Keratinocyte (primary cell): ENCODE results near the gene ZNF428. TPM values are rescaled to one million over a fixed set of nuclear protein-coding genes. Genes with fewer than 3 reads are reported as not detected.

Experiments used
- DNase-seq: peaks from one replicate; pipeline ENCODE4 v3.0.0-alpha.2; 2011; ENCODE audit warnings: low read depth, missing footprints, low spot score
- FAIRE-seq: peaks from 2 replicates; lab custom pipeline; 2011; peaks lifted over from hg19 to GRCh38; lab: Jason Lieb, UNC
- H2AFZ ChIP-seq: 2 replicates; pipeline ENCODE4 v1.6.0; 2012; ENCODE audit warnings: low read length, control low read depth, inconsistent platforms; ENCODE audit not compliant: control insufficient read depth
- H3K27ac ChIP-seq: 2 replicates; pipeline ENCODE4 v1.5.1; 2011; ENCODE audit warnings: low read length; ENCODE audit not compliant: control insufficient read depth, insufficient read depth
- H3K27me3 ChIP-seq: 3 replicates; pipeline ENCODE4 v1.6.0; 2011; ENCODE audit warnings: low read length; ENCODE audit not compliant: control insufficient read depth, insufficient read depth; ENCODE audit errors: extremely low read depth
- H3K36me3 ChIP-seq, 2 experiments: 2 replicates in 1 of 2; 3 replicates in 1 of 2; pipeline ENCODE4 v1.5.1; 2011; ENCODE audit warnings: low read length in 2 of 2, mild to moderate bottlenecking in 1 of 2; ENCODE audit not compliant: control insufficient read depth in 2 of 2, insufficient read depth in 2 of 2; ENCODE audit errors: extremely low read depth in 1 of 2
- H3K4me1 ChIP-seq: 3 replicates; pipeline ENCODE4 v1.5.1; 2011; ENCODE audit warnings: low read length; ENCODE audit not compliant: control insufficient read depth, insufficient read depth; ENCODE audit errors: extremely low read depth
- H3K4me2 ChIP-seq: 3 replicates; pipeline ENCODE4 v1.6.0; 2011; ENCODE audit warnings: low read depth, low read length; ENCODE audit not compliant: control insufficient read depth, insufficient read depth; ENCODE audit errors: extremely low read depth
- H3K4me3 ChIP-seq, 3 experiments: fragments of 200-600 bp in 1 of 3; sonication (generic) in 1 of 3; 2 replicates in 2 of 3; 3 replicates in 1 of 3; pipeline ENCODE4 v1.5.1; 2011 to 2016; ENCODE audit warnings: low read length in 3 of 3, mild to moderate bottlenecking in 3 of 3, control low read depth in 2 of 3, inconsistent platforms in 1 of 3, low read depth in 1 of 3, mixed read lengths in 1 of 3, mixed run types in 1 of 3, moderate library complexity in 1 of 3; ENCODE audit not compliant: control insufficient read depth in 2 of 3, insufficient read depth in 2 of 3; ENCODE audit errors: extremely low read depth in 1 of 3
- H3K79me2 ChIP-seq: 2 replicates; pipeline ENCODE4 v1.6.0; 2012; ENCODE audit warnings: low read length; ENCODE audit not compliant: control insufficient read depth, insufficient read depth
- H3K9ac ChIP-seq: 3 replicates; pipeline ENCODE4 v1.6.0; 2011; ENCODE audit warnings: low read length; ENCODE audit not compliant: control insufficient read depth, insufficient read depth; ENCODE audit errors: extremely low read depth
- H3K9me1 ChIP-seq: 3 replicates; pipeline ENCODE4 v1.6.0; 2011; ENCODE audit warnings: low read length; ENCODE audit not compliant: control insufficient read depth, insufficient read depth; ENCODE audit errors: extremely low read depth
- H3K9me3 ChIP-seq: 2 replicates; pipeline ENCODE4 v1.5.1; 2012; ENCODE audit warnings: low read depth, low read length; ENCODE audit not compliant: control insufficient read depth
- H4K20me1 ChIP-seq: 3 replicates; pipeline ENCODE4 v1.6.0; 2011; ENCODE audit warnings: low read length; ENCODE audit not compliant: control insufficient read depth, insufficient read depth; ENCODE audit errors: extremely low read depth
- CTCF ChIP-seq, 3 experiments: IDR thresholded peaks in 1 of 3; conservative IDR thresholded peaks in 1 of 3; optimal IDR thresholded peaks in 1 of 3; 2 replicates in 2 of 3; 3 replicates in 1 of 3; pipeline versions ENCODE3 to v1.5.1; 2011; ENCODE audit warnings: low read length in 3 of 3, mild to moderate bottlenecking in 3 of 3, moderate library complexity in 2 of 3, control low read depth in 1 of 3, inconsistent platforms in 1 of 3; ENCODE audit not compliant: insufficient read depth in 2 of 3; ENCODE audit errors: extremely low read depth in 1 of 3
- EZH2 ChIP-seq: IDR thresholded peaks from one replicate; pipeline ENCODE4 v1.6.1; 2012; ENCODE audit warnings: inconsistent platforms, mild to moderate bottlenecking, low read length, moderate library complexity
- dilution Hi-C: fragments of 300-500 bp; cut with MboI; formaldehyde crosslinking; loops from one replicate; pipeline ENCODE4 v1.7.0; 2020; ENCODE audit warnings: low sequenced_read_pairs; ENCODE audit not compliant: extremely low pct_ligation_motif_present
- polyA plus RNA-seq, 5 experiments: library from polyadenylated mRNA; depleted of rRNA in 3 of 5; stranded (reverse) in 3 of 5; stranded (forward) in 1 of 5; unstranded in 1 of 5; fragments of >200 nt; gene quantifications; 1 replicate in 1 of 5; 2 replicates in 3 of 5; 3 replicates in 1 of 5; pipeline versions ENCODE4 v1.2.1 to v1.2.3, GENCODE V29; 2011 to 2012; ENCODE audit warnings: missing spikeins in 2 of 5, low read depth in 1 of 5, low replicate concordance in 1 of 5

Gene ZNF428
- polyA plus RNA-seq, 1 donor (not counting 4 experiments of a cell fraction or from before 2014, with no cell fraction given), result 13.9 TPM

DNA sequence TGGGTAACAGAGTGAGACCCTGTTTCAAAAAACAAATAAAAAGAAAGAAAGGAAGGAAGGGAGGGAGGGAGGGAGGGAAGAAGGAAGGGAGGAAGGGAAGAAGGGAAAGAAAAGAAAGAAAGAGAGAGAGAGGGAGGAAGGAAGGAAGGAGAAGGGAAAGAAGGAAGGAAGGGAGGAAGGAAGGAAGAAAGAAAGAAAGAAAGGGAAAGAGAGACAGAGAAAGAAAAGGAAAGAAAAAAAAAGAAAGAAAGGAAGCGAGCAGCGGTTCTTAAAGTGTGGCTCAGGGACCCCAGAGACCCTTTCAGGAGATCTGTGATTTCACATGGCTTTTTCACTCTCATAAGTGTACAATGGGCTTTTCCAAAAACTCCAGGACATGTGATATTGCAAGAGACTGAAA, 30.1 kb upstream of the ZNF428 start:
- no peak overlapping the region for H2AFZ ChIP-seq
- no peak for DNase-seq
- no peak overlapping the region for H3K4me2 ChIP-seq
- no peak overlapping the region for H3K9ac ChIP-seq
- TF ChIP-seq EZH2 (no peak), CTCF (optimal IDR thresholded peaks at IDR 0.05 in 1 of 3, IDR thresholded peaks at IDR 0.05 in 1 of 3, conservative IDR thresholded peaks at IDR 0.05 in 1 of 3; ENCODE audit: extremely low read depth in 1 of 3, insufficient read depth in 2 of 3, low read length in 3 of 3) (no peak)
- H3K4me3 ChIP-seq, result no peak overlapping the region
- dilution Hi-C loops, result no loop called here
- no peaks in the 10 kb centered on the region for H3K27me3 ChIP-seq
- peaks cover 20 to 23% of the 10 kb centered on the region in 2 experiments for H3K36me3 ChIP-seq
- H3K4me1 ChIP-seq, result no peaks in the 10 kb centered on the region
- FAIRE-seq, result no peak
- H3K27ac ChIP-seq, result no peak overlapping the region
- H3K79me2 ChIP-seq, result no peaks in the 10 kb centered on the region
- H3K9me3 ChIP-seq, result no peaks in the 10 kb centered on the region
- H4K20me1 ChIP-seq, result no peaks in the 10 kb centered on the region
- H3K9me1 ChIP-seq, result no peaks in the 10 kb centered on the region

GRCh38 chr19:43648633-43649032, 29.2 kb upstream of the ZNF428 start:
- TF ChIP-seq CTCF (optimal IDR thresholded peaks at IDR 0.05 in 1 of 3, IDR thresholded peaks at IDR 0.05 in 1 of 3, conservative IDR thresholded peaks at IDR 0.05 in 1 of 3; ENCODE audit: extremely low read depth in 1 of 3, insufficient read depth in 2 of 3, low read length in 3 of 3) (no peak), EZH2 (no peak)
- dilution Hi-C loops, result no loop called here
- no peaks in the 10 kb centered on the region for H3K9me3 ChIP-seq
- no peak overlapping the region for H3K4me3 ChIP-seq
- H3K4me1 ChIP-seq, result no peaks in the 10 kb centered on the region
- H2AFZ ChIP-seq, result no peak overlapping the region
- H3K27ac ChIP-seq, result no peak overlapping the region
- no peaks in the 10 kb centered on the region for H4K20me1 ChIP-seq
- FAIRE-seq (no peak), DNase-seq (no peak)
- H3K36me3 ChIP-seq, result peaks cover 18 to 19% of the 10 kb centered on the region in 2 experiments
- H3K27me3 ChIP-seq, result no peaks in the 10 kb centered on the region
- H3K9me1 ChIP-seq, result no peaks in the 10 kb centered on the region
- no peak overlapping the region for H3K9ac ChIP-seq
- no peak overlapping the region for H3K4me2 ChIP-seq
- no peaks in the 10 kb centered on the region for H3K79me2 ChIP-seq
